ENCODE results near the gene UBE2H.
A peak's percentile ranks its signal among the peaks of the same experiment; 100 is the strongest.
"Not testable (repeated sequence)": the region's sequence is repeated elsewhere in the genome, so short reads cannot be mapped to it uniquely, and the experiment has no call there.

Gene UBE2H

DNA sequence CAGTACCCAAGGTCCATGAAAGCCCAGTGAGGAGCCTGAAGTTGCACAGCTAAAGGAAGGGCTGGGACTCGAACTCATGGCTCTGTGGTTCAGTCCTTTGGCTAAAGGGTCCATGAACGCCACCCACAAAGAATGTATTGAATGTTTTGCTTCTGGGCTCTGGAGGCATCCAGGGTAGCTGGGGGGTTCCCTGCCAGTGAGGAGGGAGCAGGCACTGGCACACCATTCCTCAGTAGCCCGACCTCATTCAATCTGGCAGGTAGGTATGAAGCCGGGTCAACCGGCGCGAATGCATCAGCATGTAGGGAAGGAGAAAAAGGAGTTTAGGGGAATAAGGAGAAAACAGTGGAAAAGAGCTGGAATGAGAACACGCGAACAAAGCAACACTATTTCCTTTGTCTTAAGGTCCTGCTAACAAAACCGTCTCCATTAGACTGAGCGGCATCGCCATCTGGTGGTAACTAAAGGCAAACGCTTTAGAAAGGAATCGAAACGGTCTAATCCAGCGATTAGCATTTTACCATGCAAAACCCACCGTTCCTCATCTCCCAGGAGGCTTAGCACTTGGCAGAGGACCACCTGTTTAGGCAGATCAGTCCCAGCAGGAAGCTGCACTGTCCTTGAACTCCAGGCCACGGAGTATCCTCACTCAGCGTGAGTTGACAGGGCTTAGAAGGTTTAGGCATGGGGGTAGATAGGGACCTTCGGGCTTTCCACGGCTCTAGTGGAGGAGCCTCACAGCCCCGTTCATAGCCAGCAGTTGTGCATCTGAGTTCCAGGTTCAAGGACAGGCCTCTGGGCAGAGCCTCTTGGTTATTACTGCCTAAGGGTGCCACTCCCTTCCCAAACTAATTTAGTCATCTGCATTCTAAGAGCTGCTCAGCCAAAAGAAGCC is 122.8 kb downstream of the UBE2H start:
- DNase-seq (ENCODE audit: low read depth), result no peak
- no peak overlapping the region for H3K4me3 ChIP-seq (ENCODE audit: low read depth, low read length)

DNA sequence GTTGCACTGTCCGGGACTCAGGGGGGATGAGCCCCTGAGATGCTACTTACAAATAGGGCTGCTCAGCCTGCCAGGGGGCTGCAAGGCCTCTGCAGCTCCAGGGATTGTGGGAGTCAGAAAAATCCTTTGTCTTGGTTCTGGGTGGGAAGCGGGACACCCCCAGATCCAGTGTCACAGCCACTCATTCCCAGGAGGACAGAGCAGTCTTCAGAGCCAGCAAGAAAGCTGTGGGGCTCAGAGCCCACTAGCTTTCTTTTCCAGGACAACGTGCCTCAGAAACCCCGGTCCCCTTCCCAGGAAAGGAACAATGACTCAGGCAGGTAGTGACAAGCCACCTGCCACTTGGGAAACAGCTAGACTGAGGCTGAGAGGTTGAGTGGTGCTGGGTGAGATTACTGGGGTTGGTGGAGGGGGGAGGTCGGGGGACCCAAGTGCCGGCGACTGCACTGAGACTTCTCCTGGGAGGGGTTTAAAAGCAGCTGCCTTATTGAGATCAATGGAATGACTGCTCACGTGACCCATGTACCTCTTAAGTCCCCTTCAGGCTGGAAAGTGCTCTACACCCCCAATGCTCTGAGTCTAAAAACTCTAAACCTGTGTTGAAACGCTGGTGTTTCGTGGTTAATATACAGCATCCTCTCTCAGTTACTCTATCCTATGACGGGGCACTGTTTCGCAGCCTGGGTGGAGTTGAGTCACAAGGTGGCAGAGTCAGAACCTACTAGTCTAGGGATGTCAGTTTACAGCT is 123.6 kb downstream of the UBE2H start:
- H3K4me3 ChIP-seq (ENCODE audit: low read depth, low read length), result no peak overlapping the region
- DNase-seq (ENCODE audit: low read depth), result no peak

DNA sequence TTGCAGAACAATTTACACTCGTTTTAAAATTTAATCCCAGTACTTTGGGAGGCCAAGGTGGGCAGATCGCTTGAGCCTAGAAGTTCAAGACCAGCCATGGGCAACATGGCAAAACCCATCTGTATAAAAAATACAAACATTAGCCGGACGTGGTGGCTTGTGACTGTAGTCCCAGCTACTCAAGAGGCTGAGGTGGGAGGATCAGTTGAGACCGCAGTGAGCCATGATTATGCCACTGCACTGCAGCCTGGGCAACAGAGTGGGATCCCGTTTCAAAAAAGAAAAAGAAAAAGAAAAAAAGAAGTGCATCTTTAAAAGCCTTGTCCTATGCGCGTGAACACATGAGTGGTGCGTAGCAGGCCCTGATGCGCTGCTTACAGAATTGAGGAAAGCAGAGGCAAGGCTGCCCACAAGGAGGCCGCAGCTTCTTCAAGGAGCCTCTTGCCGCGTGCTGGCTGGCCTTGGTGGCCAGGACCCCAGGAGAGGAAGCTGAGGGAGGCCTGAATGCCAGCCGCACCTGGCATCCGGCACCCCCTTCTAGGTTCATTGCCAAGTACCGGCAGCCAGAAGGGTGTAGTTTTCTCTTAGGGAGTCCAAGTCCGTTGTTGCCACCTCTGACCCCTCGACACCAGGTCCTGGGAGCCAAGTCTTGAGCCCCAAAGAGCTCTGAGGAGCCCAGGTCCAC is 124.5 kb downstream of the UBE2H start:
- H3K4me3 ChIP-seq (ENCODE audit: low read depth, low read length), result no peak overlapping the region
- no peak for DNase-seq (ENCODE audit: low read depth)

DNA sequence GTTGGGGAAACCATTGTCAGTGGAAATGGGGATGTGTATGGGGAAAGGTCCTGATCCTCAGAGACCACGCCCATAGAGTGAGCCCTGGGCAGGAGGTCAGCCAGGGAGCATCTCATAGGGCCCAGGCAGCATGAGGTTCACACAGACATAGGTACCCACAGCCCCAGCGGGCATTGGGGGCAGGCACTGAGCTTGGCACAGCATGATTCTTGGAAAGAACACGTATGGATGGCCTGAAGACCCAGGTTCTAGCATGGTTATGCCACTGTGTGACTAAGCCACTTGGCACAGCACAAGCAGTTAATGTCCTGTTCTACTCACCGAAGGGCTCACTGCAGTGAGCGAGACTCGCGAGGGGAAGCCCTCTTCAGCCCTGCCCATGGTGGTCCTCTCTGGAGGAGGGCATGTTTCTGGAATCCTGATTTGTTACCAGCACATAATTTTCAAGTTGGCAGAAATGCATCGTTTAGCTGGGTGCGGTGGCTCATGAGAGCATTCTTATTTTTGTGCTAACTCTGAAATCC is 125.2 kb downstream of the UBE2H start:
- H3K4me3 ChIP-seq (ENCODE audit: low read depth, low read length), result no peak overlapping the region
- DNase-seq (ENCODE audit: low read depth), result no peak

DNA sequence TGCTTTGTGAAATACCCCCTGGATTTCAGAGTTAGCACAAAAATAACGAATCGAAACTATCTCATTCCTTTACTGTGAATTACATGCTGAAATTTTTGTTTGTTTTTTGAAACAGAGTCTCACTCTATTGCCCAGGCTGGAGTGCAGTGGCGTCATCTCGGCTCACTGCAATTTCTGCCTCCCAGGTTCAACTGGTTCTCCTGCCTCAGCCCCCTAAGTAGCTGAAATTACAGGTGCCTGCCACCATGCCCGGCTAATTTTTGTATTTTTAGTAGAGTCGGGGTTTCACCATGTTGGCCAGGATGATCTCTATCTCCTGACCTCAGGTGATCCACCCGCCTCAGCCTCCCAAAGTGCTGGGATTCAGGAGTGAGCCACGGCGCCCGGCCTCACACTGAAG is 125.9 kb downstream of the UBE2H start:
- not testable (repeated sequence) for DNase-seq (ENCODE audit: low read depth); H3K4me3 ChIP-seq (ENCODE audit: low read depth, low read length)

DNA sequence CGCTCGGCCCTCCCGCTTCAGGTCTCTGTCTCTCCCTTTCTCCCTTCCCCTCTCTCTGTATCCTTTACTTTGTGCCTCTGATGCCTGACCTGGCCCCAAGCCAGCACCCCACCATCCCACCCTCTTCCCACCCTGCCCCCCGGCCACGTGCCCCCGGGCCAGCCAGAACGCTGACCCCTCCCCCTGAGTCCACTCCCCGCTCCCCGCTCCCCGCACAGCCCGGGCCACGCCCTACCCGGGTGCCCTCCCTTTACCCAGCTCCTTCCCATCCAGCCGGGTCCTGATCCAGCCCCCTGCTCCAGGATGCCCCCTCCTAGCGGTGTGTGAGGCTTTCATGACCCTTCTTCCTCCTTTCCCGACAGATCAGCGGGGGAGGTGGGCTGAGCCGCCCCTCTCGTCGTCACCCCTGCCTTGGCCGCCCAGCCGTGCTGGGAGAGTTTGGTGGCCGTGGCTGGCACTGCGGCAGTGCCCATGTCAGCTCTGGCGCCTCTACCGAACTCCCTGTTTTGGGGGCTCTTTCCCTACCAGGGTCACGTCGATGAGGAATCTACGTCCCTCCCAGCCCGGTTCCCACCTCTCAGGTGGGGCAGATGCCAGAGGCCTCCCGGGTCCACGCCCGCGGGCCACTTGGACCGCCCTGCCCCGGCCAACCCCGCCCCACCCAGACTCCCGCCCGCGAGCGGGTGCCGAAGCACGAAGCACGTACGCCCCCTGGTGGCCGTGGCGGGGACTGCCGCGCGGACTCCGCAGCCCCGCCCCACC is 127.4 kb downstream of the UBE2H start:
- H3K4me3 ChIP-seq (ENCODE audit: low read depth, low read length), result peak overlapping the region; percentile 76
- no peak for DNase-seq (ENCODE audit: low read depth)

DNA sequence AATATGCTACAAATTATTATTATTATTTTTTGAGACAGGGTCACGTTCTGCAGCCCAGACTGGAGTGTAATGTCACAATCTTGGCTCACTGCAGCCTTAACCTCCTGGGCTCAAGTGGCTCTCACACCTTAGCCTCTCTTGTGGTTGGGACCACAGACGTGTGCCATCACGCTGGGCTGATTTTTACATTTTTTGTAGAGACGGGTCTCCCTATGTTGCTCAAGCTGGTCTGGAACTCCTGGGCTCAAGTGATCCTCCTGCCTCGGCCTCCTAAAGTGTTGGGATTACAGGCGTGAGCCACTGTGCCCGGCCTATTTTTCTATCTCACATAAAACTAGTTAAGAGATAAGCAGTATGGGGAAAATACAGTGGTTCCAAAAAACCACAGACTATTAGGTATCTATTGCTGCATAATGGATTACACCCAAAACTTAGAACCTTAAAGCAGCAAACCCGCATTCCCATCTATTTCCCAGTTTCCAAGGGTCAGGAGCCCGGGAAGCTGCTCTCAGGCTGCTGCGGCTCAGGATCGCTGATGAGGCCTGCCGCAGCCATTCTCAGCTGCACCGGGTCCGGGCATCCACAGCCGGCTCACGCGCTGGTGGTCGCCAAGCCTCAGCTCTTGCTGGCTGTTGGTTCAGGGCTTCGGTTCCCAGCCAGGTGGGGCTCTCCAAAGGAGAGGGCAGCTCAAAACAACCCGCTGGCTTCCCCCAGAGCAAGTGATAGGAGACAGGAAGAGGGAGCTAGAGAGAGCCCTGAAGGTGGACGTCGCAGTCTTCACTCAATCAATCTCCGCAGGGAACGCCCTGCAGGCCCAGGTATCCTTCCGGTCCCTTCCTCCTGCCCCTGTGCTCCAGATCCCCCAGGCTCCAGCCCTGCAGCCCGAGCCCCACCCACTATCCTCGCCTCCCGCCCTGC is 128.2 kb downstream of the UBE2H start:
- peak overlapping the region; percentile 76 for H3K4me3 ChIP-seq (ENCODE audit: low read depth, low read length)
- no peak for DNase-seq (ENCODE audit: low read depth)

DNA sequence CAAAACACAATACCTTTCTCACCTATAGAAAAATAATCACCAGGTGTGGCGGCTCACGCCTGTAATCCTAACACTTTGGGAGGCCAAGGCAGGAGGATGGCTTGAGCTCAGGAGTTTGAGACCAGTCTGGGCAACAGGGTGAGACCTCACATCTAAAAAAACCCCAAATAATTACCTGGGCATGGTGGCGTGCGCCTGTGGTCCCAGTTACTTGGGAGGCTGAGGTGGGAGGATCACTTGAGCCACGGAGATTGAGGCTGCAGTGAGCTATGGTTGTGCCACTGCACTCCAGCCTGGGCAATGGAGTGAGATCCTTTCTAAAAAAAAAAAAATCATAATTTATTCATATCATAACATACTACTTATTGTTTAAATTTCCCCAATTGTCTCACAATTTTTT is 129.6 kb downstream of the UBE2H start:
- not testable (repeated sequence) for H3K4me3 ChIP-seq (ENCODE audit: low read depth, low read length); DNase-seq (ENCODE audit: low read depth)

DNA sequence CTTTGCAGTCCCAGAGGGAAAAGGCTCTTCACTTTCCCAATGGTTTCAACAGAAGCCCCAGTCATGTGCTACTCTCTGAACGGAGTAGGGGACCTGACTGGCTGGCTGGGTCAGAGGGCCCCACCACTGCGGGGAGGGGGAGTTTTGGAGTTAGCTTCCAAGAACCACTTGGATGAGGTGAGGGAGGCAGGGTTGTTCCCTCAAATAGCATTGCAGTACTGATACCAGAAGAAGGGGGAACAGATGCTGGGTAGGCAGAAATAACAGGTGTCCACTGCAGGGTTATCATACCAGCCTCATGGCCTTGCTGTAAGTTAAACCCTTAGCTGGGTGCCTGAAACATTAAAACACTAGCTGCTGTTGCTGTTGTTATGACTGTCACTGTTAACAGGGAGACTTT is 131.3 kb downstream of the UBE2H start:
- no peak overlapping the region for H3K4me3 ChIP-seq (ENCODE audit: low read depth, low read length)
- DNase-seq (ENCODE audit: low read depth), result no peak

DNA sequence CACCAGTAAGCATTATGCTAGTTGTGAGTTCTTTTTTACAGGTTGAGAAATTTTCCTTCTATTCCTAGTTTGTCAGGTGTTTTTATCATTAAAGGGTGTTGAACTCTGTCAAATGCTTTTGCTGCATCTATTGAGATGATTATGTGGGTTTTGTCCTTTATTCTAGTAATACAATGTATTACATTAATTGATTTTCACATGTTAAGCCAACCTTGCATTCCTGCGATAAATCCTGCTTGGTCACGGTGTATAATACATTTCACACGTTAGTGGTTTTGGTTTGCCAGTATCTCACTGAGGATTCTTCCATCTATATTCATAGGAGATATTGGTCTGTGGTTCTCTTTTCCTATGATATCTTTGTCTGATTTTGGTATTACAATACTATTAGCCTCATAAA is 136.0 kb downstream of the UBE2H start:
- no peak for DNase-seq (ENCODE audit: low read depth)
- no peak overlapping the region for H3K4me3 ChIP-seq (ENCODE audit: low read depth, low read length)

DNA sequence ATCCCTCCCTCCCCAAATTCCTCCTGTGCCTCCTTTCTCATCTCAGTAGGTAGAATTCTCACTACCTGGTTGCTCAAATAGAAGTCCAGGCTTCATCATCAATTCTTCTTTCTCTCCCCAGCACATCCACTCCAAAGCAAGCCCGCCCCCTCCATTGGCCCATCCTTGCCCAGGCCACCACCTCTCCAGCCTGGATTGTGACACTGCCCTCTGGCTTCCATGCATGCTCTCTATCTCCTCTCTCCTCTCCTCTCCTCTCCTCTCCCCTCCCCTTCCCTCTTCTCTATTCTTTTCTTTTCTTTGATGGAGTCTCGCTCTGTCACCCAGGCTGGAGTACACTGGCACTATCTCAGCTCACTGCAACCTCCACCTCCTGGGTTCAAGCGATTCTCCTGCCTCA is 144.9 kb downstream of the UBE2H start:
- H3K4me3 ChIP-seq (ENCODE audit: low read depth, low read length), result no peak overlapping the region
- no peak for DNase-seq (ENCODE audit: low read depth)

DNA sequence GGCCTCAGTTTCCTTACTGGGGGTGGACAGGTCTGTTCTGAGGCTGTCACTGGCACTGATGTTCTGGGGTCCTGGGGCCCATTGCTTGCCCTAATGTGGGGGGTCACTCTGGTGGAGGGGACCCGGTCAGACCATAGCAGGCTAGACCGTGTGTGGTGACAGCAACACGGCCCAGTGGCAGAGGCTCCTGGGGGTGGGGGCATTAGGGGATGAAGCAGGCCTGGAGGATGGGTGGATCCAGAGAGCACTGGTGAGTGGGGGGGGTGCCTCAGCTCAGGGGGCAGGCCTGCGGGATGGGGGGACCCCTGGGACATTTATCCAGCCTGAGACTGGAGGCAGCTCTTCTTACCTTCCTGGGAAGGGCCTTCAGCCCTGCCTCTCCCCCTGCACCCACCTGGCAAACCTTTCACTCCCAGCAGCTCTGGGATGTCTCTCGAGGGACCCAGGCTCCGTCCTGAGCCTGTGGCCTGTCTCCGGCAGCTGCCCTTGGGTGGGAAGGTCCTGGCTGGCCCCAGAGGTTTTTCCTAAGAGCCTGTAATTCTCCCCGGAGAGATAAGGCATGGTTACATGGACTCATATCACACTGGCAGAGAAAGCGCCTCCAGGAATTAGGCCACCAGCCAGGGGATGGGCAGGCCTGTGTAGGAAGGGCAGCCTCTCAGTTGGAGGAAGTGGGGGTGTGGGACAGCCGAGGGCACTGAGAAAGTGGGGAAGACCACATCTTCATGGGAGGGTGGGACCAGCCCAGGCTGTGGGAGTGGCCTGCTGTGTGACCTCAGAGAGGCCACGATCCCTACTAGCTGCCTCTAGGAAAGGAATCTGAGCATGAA is 147.7 kb downstream of the UBE2H start:
- no peak overlapping the region for H3K4me3 ChIP-seq (ENCODE audit: low read depth, low read length)
- no peak for DNase-seq (ENCODE audit: low read depth)

DNA sequence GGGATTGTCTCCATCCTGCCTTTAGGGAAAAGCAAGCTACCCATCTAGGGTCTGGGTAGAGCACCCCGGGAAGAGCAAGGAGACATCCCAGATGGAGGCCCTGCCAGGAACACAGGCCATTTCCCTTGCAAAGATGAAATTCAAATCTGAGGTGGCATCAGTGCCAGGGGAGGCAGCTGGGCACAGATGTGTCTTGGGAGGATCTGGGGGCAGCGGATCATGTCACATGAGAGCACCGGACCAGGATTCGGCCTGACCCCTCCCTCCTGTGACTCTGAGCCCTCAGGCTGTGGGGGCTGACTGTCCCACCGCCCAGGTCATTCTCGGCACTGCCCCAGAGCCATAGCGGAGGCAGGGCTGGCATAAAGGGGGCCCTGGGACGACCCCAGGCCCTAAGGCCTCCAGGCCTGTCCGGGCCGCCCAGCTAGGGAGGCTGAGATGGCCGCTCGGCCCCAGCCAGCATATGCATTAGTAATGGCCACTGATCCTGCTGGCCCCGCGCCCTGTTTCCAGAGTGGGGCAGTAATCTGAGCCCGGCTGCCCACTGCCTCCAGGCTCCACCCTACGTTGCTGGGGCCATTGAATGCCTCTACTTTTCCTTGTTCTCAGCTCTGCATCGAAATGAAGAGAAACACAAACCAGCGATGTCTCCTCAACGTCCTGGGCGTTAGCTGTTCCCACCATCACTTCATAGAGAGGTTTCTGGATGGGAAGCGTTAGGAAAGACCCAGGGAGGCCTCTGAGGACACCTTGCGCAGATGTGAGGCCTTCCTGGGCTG is 148.5 kb downstream of the UBE2H start:
- no peak overlapping the region for H3K4me3 ChIP-seq (ENCODE audit: low read depth, low read length)

DNA sequence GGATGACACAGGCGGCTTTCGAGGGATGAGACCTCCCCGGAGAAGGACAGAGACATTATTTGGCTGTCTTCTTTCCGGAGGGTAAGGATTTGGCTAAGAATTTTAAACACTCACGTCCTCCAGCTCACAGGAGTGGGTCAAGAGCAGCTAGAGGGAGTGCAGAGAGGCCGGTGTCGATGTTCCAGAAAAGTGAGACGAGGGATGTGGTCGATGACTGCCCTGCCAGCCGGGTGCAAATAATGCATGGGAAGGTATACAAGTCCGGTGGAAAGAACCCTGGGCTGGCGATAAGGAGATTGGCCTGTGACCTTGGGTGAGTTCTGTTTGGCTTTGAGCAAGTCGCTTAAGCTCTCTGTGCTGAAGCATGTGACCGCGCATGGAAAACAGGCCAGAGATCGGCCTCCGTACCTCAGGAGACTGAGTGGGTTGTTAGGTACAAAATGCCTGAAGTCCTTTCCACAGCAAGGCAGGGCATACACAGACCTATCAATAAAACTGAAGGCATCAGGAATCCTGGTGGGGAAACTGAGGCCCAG is 149.1 kb downstream of the UBE2H start:
- no peak for DNase-seq (ENCODE audit: low read depth)
- no peak overlapping the region for H3K4me3 ChIP-seq (ENCODE audit: low read depth, low read length)

More for the DNA sequence above, 148.5 kb downstream of the UBE2H start:
- no peak for DNase-seq (ENCODE audit: low read depth)

DNA sequence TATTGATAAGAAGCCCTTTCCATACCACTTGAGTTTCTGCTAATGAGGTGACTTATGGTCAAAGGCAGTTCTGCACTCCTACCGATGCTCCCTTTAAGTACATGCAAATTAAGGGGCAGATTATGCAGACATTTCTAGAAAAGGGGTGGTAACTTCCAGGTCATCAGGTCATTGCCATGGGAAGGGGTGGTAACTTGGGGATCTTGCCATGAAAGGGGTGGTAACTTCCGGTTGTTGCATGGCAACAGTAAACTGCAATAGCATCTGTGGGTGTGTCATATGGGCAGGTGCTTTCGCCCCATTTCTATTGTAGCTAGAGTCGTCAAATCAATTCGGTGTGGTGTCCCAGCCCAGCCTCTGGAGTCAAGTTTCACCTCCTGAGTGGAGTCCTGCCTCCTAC is 150.9 kb downstream of the UBE2H start:
- no peak overlapping the region for H3K4me3 ChIP-seq (ENCODE audit: low read depth, low read length)
- no peak for DNase-seq (ENCODE audit: low read depth)

DNA sequence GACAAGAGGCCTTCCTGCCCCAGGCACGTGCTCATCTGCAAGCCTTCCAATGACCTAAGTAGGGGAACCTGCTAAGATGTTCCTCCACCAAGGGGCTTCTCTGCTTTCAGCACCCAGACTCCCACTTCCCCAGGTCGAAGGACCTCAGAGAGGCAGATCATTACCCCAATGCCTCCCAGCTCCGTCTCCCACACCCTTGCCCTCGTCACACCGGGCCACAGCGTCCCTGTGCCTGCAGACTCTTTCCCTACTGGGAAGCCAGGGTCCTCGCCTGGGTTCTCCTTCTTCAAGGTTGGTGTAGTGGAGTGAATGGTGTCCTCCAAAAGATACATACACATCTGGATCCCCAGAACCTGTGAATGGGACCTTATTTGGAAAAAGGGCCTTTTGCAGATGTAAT is 151.9 kb downstream of the UBE2H start:
- no peak for DNase-seq (ENCODE audit: low read depth)
- no peak overlapping the region for H3K4me3 ChIP-seq (ENCODE audit: low read depth, low read length)

Data from skeletal muscle cell (primary cell).